Activated naive CD4-positive, alpha-beta T cell treated with anti-CD3 and anti-CD28 coated beads, Interleukin-2, amount 10 ng/mL, durations not matched to agents 7 days and 5 days (primary cell): Measurements from ENCODE around the gene MDFI.

Source experiments
- CTCF ChIA-PET: fragments of 350-600 bp; sonication (Branson Sonifier 250); formaldehyde crosslinking; loops from one replicate; lab custom pipeline; 2021; ENCODE audit warnings: antibody characterized with exemption; lab: Charles Lee
- DNase-seq: peaks from one replicate; pipeline ENCODE4 v3.0.0-alpha.2; 2020
- H3K27ac Mint-ChIP-seq: one replicate; pipeline ENCODE4 v1.8.0; 2021; ENCODE audit warnings: mild to moderate bottlenecking, moderate library complexity, mixed read lengths
- H3K27me3 Mint-ChIP-seq: one replicate; pipeline ENCODE4 v1.8.0; 2021; ENCODE audit warnings: mild to moderate bottlenecking, mixed read lengths
- H3K36me3 Mint-ChIP-seq: one replicate; pipeline ENCODE4 v1.8.0; 2021; ENCODE audit warnings: mixed read lengths
- H3K4me1 Mint-ChIP-seq: one replicate; pipeline ENCODE4 v1.8.0; 2021; ENCODE audit warnings: mixed read lengths
- H3K4me3 Mint-ChIP-seq: one replicate; pipeline ENCODE4 v1.8.0; 2021; ENCODE audit warnings: mild to moderate bottlenecking, moderate library complexity, mixed read lengths
- H3K9me3 Mint-ChIP-seq: one replicate; pipeline ENCODE4 v1.8.0; 2021; ENCODE audit warnings: mixed read lengths

Gene MDFI

GRCh38 chr6:41642960-41643898 lies 5.0 kb downstream of the MDFI start:
- Mint-ChIP-seq H3K27ac (no peak overlapping the region), H3K9me3 (no peaks in the 10 kb centered on the region), H3K4me3 (no peak overlapping the region), H3K4me1 (no peaks in the 10 kb centered on the region), H3K36me3 (no peaks in the 10 kb centered on the region), H3K27me3 (peaks cover 83% of the 10 kb centered on the region)
- CTCF ChIA-PET = no interaction called here
- no peak for DNase-seq

GRCh38 chr6:41643899-41644269 lies 5.6 kb downstream of the MDFI start:
- H3K4me3 Mint-ChIP-seq = no peak overlapping the region
- CTCF ChIA-PET = no interaction called here
- no peak for DNase-seq
- no peak overlapping the region for H3K27ac Mint-ChIP-seq
- H3K9me3 Mint-ChIP-seq = no peaks in the 10 kb centered on the region
- H3K36me3 Mint-ChIP-seq = no peaks in the 10 kb centered on the region
- no peaks in the 10 kb centered on the region for H3K4me1 Mint-ChIP-seq
- H3K27me3 Mint-ChIP-seq = peaks cover 77% of the 10 kb centered on the region

GRCh38 chr6:41644297-41644879 lies 6.1 kb downstream of the MDFI start:
- CTCF ChIA-PET = no interaction called here
- Mint-ChIP-seq H3K4me3 (no peak overlapping the region), H3K27ac (no peak overlapping the region), H3K27me3 (peaks cover 71% of the 10 kb centered on the region), H3K36me3 (no peaks in the 10 kb centered on the region), H3K4me1 (no peaks in the 10 kb centered on the region), H3K9me3 (no peaks in the 10 kb centered on the region)
- no peak for DNase-seq

- Mint-ChIP-seq H3K27me3 (peaks cover 68% of the 10 kb centered on the region), H3K4me3 (no peak overlapping the region), H3K36me3 (no peaks in the 10 kb centered on the region), H3K27ac (no peak overlapping the region), H3K4me1 (no peaks in the 10 kb centered on the region), H3K9me3 (no peaks in the 10 kb centered on the region)
- CTCF ChIA-PET = no interaction called here
- no peak for DNase-seq
Measured at GRCh38 chr6:41645007-41645618, 6.8 kb downstream of the MDFI start.

- no peak for DNase-seq
- no peak overlapping the region for H3K27ac Mint-ChIP-seq
- CTCF ChIA-PET = no interaction called here
- peaks cover 57% of the 10 kb centered on the region for H3K27me3 Mint-ChIP-seq
- H3K9me3 Mint-ChIP-seq = no peaks in the 10 kb centered on the region
- no peak overlapping the region for H3K4me3 Mint-ChIP-seq
- no peaks in the 10 kb centered on the region for H3K4me1 Mint-ChIP-seq
- no peaks in the 10 kb centered on the region for H3K36me3 Mint-ChIP-seq
Measured at GRCh38 chr6:41646026-41646795, 7.9 kb downstream of the MDFI start.

GRCh38 chr6:41647061-41647511 lies 8.8 kb downstream of the MDFI start:
- Mint-ChIP-seq H3K27me3 (peaks cover 49% of the 10 kb centered on the region), H3K27ac (no peak overlapping the region), H3K4me3 (no peak overlapping the region), H3K4me1 (no peaks in the 10 kb centered on the region), H3K9me3 (no peaks in the 10 kb centered on the region), H3K36me3 (no peaks in the 10 kb centered on the region)
- DNase-seq = no peak
- CTCF ChIA-PET = no interaction called here

GRCh38 chr6:41648070-41648585 lies 9.9 kb downstream of the MDFI start:
- peaks cover 42% of the 10 kb centered on the region for H3K27me3 Mint-ChIP-seq

GRCh38 chr6:41648921-41649320 lies 10.7 kb downstream of the MDFI start:
- H3K4me3 Mint-ChIP-seq = no peak overlapping the region
- H3K27me3 Mint-ChIP-seq = peaks cover 38% of the 10 kb centered on the region
- CTCF ChIA-PET = interaction anchor here (1.0 kb wide), 1 partner anchor 34 kb away, joined by 3 read pairs; no protein-coding TSS in a partner anchor

More at GRCh38 chr6:41648070-41648585, 9.9 kb downstream of the MDFI start:
- Mint-ChIP-seq H3K4me3 (no peak overlapping the region), H3K4me1 (no peaks in the 10 kb centered on the region), H3K27ac (no peak overlapping the region), H3K9me3 (no peaks in the 10 kb centered on the region), H3K36me3 (no peaks in the 10 kb centered on the region)
- DNase-seq = no peak
- CTCF ChIA-PET = interaction anchor here (1.0 kb wide), 1 partner anchor 35 kb away, joined by 3 read pairs; no protein-coding TSS in a partner anchor

GRCh38 chr6:41649596-41649995 lies 11.3 kb downstream of the MDFI start:
- H3K27ac Mint-ChIP-seq = no peak overlapping the region
- no peaks in the 10 kb centered on the region for H3K4me1 Mint-ChIP-seq
- no peaks in the 10 kb centered on the region for H3K9me3 Mint-ChIP-seq
- H3K4me3 Mint-ChIP-seq = no peak overlapping the region
- H3K36me3 Mint-ChIP-seq = no peaks in the 10 kb centered on the region
- CTCF ChIA-PET = no interaction called here
- peaks cover 34% of the 10 kb centered on the region for H3K27me3 Mint-ChIP-seq
- DNase-seq = no peak

More at GRCh38 chr6:41648921-41649320, 10.7 kb downstream of the MDFI start:
- H3K4me1 Mint-ChIP-seq = no peaks in the 10 kb centered on the region
- no peak overlapping the region for H3K27ac Mint-ChIP-seq
- H3K9me3 Mint-ChIP-seq = no peaks in the 10 kb centered on the region
- H3K36me3 Mint-ChIP-seq = no peaks in the 10 kb centered on the region
- DNase-seq = no peak

GRCh38 chr6:41650120-41650519 lies 11.9 kb downstream of the MDFI start:
- Mint-ChIP-seq H3K27ac (no peak overlapping the region), H3K4me1 (no peaks in the 10 kb centered on the region), H3K9me3 (no peaks in the 10 kb centered on the region), H3K27me3 (peaks cover 37% of the 10 kb centered on the region), H3K36me3 (no peaks in the 10 kb centered on the region), H3K4me3 (no peak overlapping the region)
- CTCF ChIA-PET = no interaction called here
- no peak for DNase-seq

- CTCF ChIA-PET = interaction anchor here (0.9 kb wide), 1 partner anchor 9 kb away, joined by 3 read pairs; no protein-coding TSS in a partner anchor
- Mint-ChIP-seq H3K27ac (no peak overlapping the region), H3K27me3 (peaks cover 39% of the 10 kb centered on the region), H3K36me3 (no peaks in the 10 kb centered on the region), H3K4me1 (no peaks in the 10 kb centered on the region), H3K9me3 (no peaks in the 10 kb centered on the region), H3K4me3 (no peak overlapping the region)
- DNase-seq = no peak
Measured at GRCh38 chr6:41651246-41651961, 13.1 kb downstream of the MDFI start.

GRCh38 chr6:41651962-41652657 lies 13.8 kb downstream of the MDFI start:
- Mint-ChIP-seq H3K27me3 (peaks cover 40% of the 10 kb centered on the region), H3K4me3 (no peak overlapping the region), H3K36me3 (no peaks in the 10 kb centered on the region), H3K27ac (no peak overlapping the region), H3K9me3 (no peaks in the 10 kb centered on the region), H3K4me1 (no peaks in the 10 kb centered on the region)
- DNase-seq = no peak
- CTCF ChIA-PET = interaction anchor here (0.9 to 1.0 kb wide), 2 partner anchors 9 to 470 kb away, joined by 3 to 4 read pairs; no protein-coding TSS in a partner anchor
